Measurements from ENCODE around the gene MYCT1. TPM values are rescaled to one million over a fixed set of nuclear protein-coding genes. Genes with fewer than 3 reads are reported as not detected.

Gene MYCT1
- total and polyA plus RNA-seq, 9 donors: 2.7 to 17.9 (median 6.3) TPM

GRCh38 chr6:152705327-152705726, 7.6 kb downstream of the MYCT1 start:
- WGBS, 3 donors: 80 to 84% (median 83%) methylated on average over 2 of the region's 2 CpGs
- no peak for DNase-seq
- Histone ChIP-seq H3K4me1 (ENCODE audit: insufficient read depth) (no peaks in the 10 kb centered on the region), H3K36me3 (no peaks in the 10 kb centered on the region), H3K9me3 (no peaks in the 10 kb centered on the region), H3K4me3 (no peak overlapping the region), H3K27me3 (no peaks in the 10 kb centered on the region), H3K27ac (no peak overlapping the region)
- intact Hi-C loops (cut with DNase I): no loop called here
- TF ChIP-seq POLR2A (IDR thresholded peaks at IDR 0.05) (no peak), EP300 (IDR thresholded peaks at IDR 0.05) (no peak)
- TF ChIP-seq, protein P1, sequence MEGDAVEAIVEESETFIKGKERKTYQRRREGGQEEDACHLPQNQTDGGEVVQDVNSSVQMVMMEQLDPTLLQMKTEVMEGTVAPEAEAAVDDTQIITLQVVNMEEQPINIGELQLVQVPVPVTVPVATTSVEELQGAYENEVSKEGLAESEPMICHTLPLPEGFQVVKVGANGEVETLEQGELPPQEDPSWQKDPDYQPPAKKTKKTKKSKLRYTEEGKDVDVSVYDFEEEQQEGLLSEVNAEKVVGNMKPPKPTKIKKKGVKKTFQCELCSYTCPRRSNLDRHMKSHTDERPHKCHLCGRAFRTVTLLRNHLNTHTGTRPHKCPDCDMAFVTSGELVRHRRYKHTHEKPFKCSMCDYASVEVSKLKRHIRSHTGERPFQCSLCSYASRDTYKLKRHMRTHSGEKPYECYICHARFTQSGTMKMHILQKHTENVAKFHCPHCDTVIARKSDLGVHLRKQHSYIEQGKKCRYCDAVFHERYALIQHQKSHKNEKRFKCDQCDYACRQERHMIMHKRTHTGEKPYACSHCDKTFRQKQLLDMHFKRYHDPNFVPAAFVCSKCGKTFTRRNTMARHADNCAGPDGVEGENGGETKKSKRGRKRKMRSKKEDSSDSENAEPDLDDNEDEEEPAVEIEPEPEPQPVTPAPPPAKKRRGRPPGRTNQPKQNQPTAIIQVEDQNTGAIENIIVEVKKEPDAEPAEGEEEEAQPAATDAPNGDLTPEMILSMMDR (IDR thresholded peaks at IDR 0.05): no peak

GRCh38 chr6:152716322-152716721, 18.6 kb downstream of the MYCT1 start:
- no peaks in the 10 kb centered on the region for H3K36me3 ChIP-seq
- H3K27me3 ChIP-seq: no peaks in the 10 kb centered on the region
- H3K4me3 ChIP-seq: no peak overlapping the region
- no peaks in the 10 kb centered on the region for H3K9me3 ChIP-seq
- no peak for DNase-seq
- TF ChIP-seq, protein P1 (IDR thresholded peaks at IDR 0.05): no peak
- intact Hi-C loops (cut with DNase I): no loop called here
- WGBS, 3 donors: 62 to 65% (median 64%) methylated on average over 3 of the region's 3 CpGs
- no peak overlapping the region for H3K27ac ChIP-seq
- H3K4me1 ChIP-seq (ENCODE audit: insufficient read depth): no peaks in the 10 kb centered on the region

DNA sequence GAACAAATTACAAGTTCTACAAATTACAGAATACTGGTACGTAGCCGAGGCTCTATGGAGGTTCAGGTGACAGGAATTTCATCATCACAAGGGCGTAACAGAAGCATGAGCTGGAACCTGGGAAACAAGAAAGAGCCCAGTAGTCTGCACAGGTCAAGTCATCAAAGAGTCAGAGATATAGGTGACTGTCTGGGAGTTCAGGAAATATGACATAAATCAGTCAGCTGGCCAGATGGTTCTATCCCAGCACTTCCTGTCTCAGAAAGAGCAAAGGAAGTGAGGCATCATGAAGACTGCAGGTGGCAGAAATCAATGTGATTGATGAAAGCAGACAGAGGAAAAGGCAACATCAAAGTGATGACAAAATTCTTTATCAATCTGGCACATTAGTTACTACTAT, 23.3 kb downstream of the MYCT1 start:
- WGBS, 3 donors: 22 to 37% (median 31%) methylated on average over 3 of the region's 3 CpGs
- Histone ChIP-seq H3K36me3 (no peaks in the 10 kb centered on the region), H3K4me3 (no peak overlapping the region), H3K27ac (no peak overlapping the region), H3K27me3 (no peaks in the 10 kb centered on the region), H3K4me1 (ENCODE audit: insufficient read depth) (no peaks in the 10 kb centered on the region), H3K9me3 (no peaks in the 10 kb centered on the region)
- DNase-seq: no peak
- TF ChIP-seq, protein P1 (IDR thresholded peaks at IDR 0.05): no peak
- TF ChIP-seq POLR2A (IDR thresholded peaks at IDR 0.05): no peak
- no peak for TF ChIP-seq EP300 (IDR thresholded peaks at IDR 0.05)
- intact Hi-C loops (cut with DNase I): no loop called here

- no peak overlapping the region for H3K27ac ChIP-seq
- TF ChIP-seq, protein P1 (IDR thresholded peaks at IDR 0.05): no peak
- TF ChIP-seq EP300 (IDR thresholded peaks at IDR 0.05) (no peak), POLR2A (IDR thresholded peaks at IDR 0.05) (no peak)
- no peak for DNase-seq
- WGBS, 3 donors: 78 to 85% (median 80%) methylated on average over 4 of the region's 4 CpGs
- no peak overlapping the region for H3K4me3 ChIP-seq
- no peaks in the 10 kb centered on the region for H3K36me3 ChIP-seq
- H3K27me3 ChIP-seq: no peaks in the 10 kb centered on the region
- H3K4me1 ChIP-seq (ENCODE audit: insufficient read depth): no peaks in the 10 kb centered on the region
- no peaks in the 10 kb centered on the region for H3K9me3 ChIP-seq
- intact Hi-C loops (cut with DNase I): no loop called here
Measured at GRCh38 chr6:152721956-152722355, 24.3 kb downstream of the MYCT1 start.

GRCh38 chr6:152723398-152723797, 25.7 kb downstream of the MYCT1 start:
- TF ChIP-seq EP300 (IDR thresholded peaks at IDR 0.05) (no peak), POLR2A (IDR thresholded peaks at IDR 0.05) (no peak)
- TF ChIP-seq, protein P1 (IDR thresholded peaks at IDR 0.05): no peak
- Histone ChIP-seq H3K27ac (no peak overlapping the region), H3K9me3 (no peaks in the 10 kb centered on the region), H3K27me3 (no peaks in the 10 kb centered on the region), H3K36me3 (no peaks in the 10 kb centered on the region), H3K4me3 (no peak overlapping the region), H3K4me1 (ENCODE audit: insufficient read depth) (no peaks in the 10 kb centered on the region)
- intact Hi-C loops (cut with DNase I): no loop called here
- 47 to 59% (median 48%) methylated on average over 1 of the region's 1 CpG for WGBS, 3 donors
- DNase-seq: no peak

Measured in ovary (tissue), 9 donors.